ENCODE data around the gene RXFP4. TPM values are rescaled to one million over a fixed set of nuclear protein-coding genes. Genes with fewer than 3 reads are reported as not detected.
A peak's percentile ranks its signal among the peaks of the same experiment; 100 is the strongest.

The RXFP4 gene
- total and polyA plus RNA-seq, 5 donors from 2014 or later: 0.32 to 1.4 TPM; not detected in 3

DNA sequence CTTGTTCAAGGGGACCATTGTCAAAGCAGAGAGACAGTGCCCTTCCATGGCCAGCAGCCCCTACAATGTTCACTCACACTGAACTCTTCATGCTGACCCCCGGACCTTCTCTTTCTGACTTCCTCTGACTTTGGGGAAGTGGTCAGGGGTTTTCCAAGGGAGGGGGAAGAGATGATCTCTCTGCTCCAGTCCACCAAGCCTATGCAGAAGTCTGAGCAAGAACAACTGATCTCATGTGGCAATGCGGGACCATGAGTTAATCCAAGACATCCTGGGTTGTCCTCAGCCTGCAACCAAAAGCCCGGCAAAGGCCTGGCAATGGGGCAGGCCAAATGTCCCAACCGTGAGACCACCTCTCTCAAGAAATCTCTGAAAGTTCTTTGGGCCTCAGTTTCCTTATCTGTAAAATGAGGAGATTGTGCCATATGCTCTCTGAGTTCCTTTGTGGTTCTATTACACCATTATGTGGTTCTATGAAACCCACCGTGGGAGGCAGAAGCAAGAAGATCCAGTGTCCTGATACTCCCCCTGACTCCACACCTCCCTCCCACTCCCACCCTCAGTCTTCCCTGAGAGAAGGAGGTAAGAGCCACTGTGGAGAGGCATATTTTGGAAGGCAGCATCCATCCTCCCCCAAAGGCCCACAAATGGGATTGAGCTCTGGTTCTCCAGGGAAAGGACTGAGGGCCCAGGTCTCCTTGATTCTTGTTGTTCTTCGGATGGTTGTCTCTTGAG is 48.7 kb downstream of the RXFP4 start:
- Histone ChIP-seq H3K9me3 (ENCODE audit: control insufficient read depth in 2 of 2, low read length in 2 of 2) (no peaks in the 10 kb centered on the region), H3K27me3 (ENCODE audit: control insufficient read depth, insufficient read depth, low read length) (no peaks in the 10 kb centered on the region), H3K4me3 (ENCODE audit: low read depth, low read length) (no peak overlapping the region), H3K36me3 (ENCODE audit: control insufficient read depth, insufficient read depth, low read length) (no peaks in the 10 kb centered on the region), H3K4me1 (ENCODE audit: control insufficient read depth, insufficient read depth, low read length, poor library complexity, severe bottlenecking) (peaks cover 4% of the 10 kb centered on the region), H3K27ac (ENCODE audit: insufficient read depth, low read length, poor library complexity, severe bottlenecking) (no peak overlapping the region)
- Mint-ChIP-seq H3K27ac (peak overlapping the region in 1 of 3 donors; percentile 9), H3K36me3 (no peaks in the 10 kb centered on the region), H3K9me3 (no peaks in the 10 kb centered on the region), H3K4me1 (peaks cover 0 to 9% (median 5%) of the 10 kb centered on the region in 4 donors), H3K27me3 (no peaks in the 10 kb centered on the region), H3K4me3 (no peak overlapping the region)
- DNase-seq (no peak), ATAC-seq (ENCODE audit: low read depth in 2 of 2) (peak in 1 of 2 donors; percentile 5)

Other genes starting within 250 kb of the RXFP4 start
- gene GON4L, start 84.4 kb upstream of the RXFP4 start, total RNA-seq: 105 TPM
- 10 to 100 TPM; 22.3 to 35.3 (median 26.3) TPM for gene GON4L, start 84.4 kb upstream of the RXFP4 start, polyA plus RNA-seq
- gene SYT11, start 82.1 kb upstream of the RXFP4 start, total RNA-seq: 29.7 TPM
- 10 to 100 TPM; 14.4 to 34.1 (median 18.7) TPM for gene SYT11, start 82.1 kb upstream of the RXFP4 start, polyA plus RNA-seq
- gene RIT1, start 30.3 kb upstream of the RXFP4 start, total RNA-seq: 55.8 TPM
- gene RIT1, start 30.3 kb upstream of the RXFP4 start, polyA plus RNA-seq: 10 to 100 TPM; 25.0 to 32.1 (median 29.0) TPM
- 60.1 TPM for gene KHDC4, start 7.2 kb upstream of the RXFP4 start, total RNA-seq
- 10 to 100 TPM in 1 of 4 donors, 1 to 10 TPM in 3; 7.4 to 10.8 (median 8.3) TPM for gene KHDC4, start 7.2 kb upstream of the RXFP4 start, polyA plus RNA-seq
- 108 TPM for gene ARHGEF2, start 36.9 kb downstream of the RXFP4 start, total RNA-seq
- 10 to 100 TPM; 16.1 to 19.2 (median 16.3) TPM for gene ARHGEF2, start 36.9 kb downstream of the RXFP4 start, polyA plus RNA-seq
- 196 TPM for gene SSR2, start 79.3 kb downstream of the RXFP4 start, total RNA-seq
- 100 to 1,000 TPM; 358 to 421 (median 392) TPM for gene SSR2, start 79.3 kb downstream of the RXFP4 start, polyA plus RNA-seq
- gene UBQLN4, start 112.2 kb downstream of the RXFP4 start, total RNA-seq: 19.1 TPM
- gene UBQLN4, start 112.2 kb downstream of the RXFP4 start, polyA plus RNA-seq: 1 to 10 TPM; 4.4 to 7.1 (median 5.5) TPM
- 20.2 TPM for gene LAMTOR2, start 113.1 kb downstream of the RXFP4 start, total RNA-seq
- gene LAMTOR2, start 113.1 kb downstream of the RXFP4 start, polyA plus RNA-seq: 100 to 1,000 TPM; 107 to 162 (median 130) TPM
- gene RAB25, start 119.5 kb downstream of the RXFP4 start, total RNA-seq: 1.5 TPM
- 1 to 10 TPM in 2 of 4 donors, under 1 TPM in 2; 0.83 to 1.7 (median 0.93) TPM for gene RAB25, start 119.5 kb downstream of the RXFP4 start, polyA plus RNA-seq
- not detected for gene MEX3A, start 140.8 kb downstream of the RXFP4 start, total RNA-seq
- not detected for gene MEX3A, start 140.8 kb downstream of the RXFP4 start, polyA plus RNA-seq
- gene LMNA, start 173.1 kb downstream of the RXFP4 start, total RNA-seq: 1,807 TPM
- gene LMNA, start 173.1 kb downstream of the RXFP4 start, polyA plus RNA-seq: 100 to 1,000 TPM in 1 of 4 donors, 10 to 100 TPM in 3; 54.1 to 113 (median 83.1) TPM
- gene SEMA4A, start 211.9 kb downstream of the RXFP4 start, total RNA-seq: 41.2 TPM
- 1 to 10 TPM in 2 of 4 donors, under 1 TPM in 2; 0.89 to 2.2 (median 1.4) TPM for gene SEMA4A, start 211.9 kb downstream of the RXFP4 start, polyA plus RNA-seq

Measured in CD4-positive, CD25-positive, alpha-beta regulatory T cell (primary cell).